HG03139 (cell line): ENCODE measurements around the gene KNDC1.
"Not testable (repeated sequence)": the region's sequence is repeated elsewhere in the genome, so short reads cannot be mapped to it uniquely, and the experiment has no call there.

Experiments
- ATAC-seq: cut with Tn5 transposase; IDR thresholded peaks from one replicate; pipeline ENCODE4 v1.9.1; 2021; ENCODE audit not compliant: unreplicated experiment

KNDC1 gene, protein sequence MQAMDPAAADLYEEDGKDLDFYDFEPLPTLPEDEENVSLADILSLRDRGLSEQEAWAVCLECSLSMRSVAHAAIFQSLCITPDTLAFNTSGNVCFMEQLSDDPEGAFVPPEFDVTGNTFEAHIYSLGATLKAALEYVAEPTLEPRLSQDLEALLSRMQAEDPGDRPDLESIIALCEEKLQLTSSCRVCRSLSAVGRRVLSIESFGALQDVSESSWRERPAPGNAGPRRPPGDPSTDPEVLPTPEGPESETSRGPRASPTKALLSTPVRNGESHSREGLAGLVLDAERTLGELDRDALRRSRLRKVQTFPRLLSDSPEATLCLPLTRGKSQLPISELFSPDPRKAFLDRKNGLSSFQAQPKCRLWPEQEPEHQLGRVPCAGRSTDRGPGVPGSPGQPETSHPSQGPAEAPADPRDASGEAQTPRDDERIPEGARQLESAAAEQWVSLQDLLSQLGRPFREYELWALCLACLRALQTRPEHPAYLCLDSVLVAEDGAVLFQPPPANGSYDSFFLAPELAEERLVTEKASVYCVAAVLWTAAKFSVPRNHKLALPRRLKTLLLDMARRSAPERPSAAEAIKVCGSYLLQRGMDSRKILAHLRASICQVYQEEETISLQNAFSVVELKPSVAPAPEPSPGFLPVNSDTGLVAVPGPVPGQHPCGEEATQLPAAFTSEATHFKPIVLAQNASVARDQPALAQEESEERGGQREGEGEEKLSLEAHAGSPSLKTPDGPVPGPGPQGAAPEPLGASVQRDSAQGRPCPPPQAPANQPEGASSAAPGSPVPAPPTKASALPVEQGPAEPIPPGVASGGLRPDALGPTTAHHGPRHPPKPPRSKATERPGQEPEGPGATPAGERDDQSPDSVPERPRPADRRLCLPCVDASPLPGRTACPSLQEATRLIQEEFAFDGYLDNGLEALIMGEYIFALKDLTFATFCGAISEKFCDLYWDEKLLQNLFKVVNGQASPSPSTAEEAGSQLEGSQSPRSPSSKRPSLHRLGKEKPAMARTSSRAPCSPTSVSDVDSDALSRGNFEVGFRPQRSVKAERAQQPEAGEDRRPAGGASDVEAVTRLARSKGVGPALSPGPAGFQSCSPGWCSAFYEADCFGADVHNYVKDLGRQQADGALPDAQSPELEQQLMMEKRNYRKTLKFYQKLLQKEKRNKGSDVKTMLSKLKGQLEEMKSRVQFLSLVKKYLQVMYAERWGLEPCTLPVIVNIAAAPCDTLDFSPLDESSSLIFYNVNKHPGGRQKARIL (N-terminal part only)

GRCh38 chr10:133159950-133160825 lies at the start of gene KNDC1:
Gene KNDC1 (plus strand): TSS chr10:133160219. CDS start chr10:133160468, 249 bp downstream.
- no peak for ATAC-seq

DNA sequence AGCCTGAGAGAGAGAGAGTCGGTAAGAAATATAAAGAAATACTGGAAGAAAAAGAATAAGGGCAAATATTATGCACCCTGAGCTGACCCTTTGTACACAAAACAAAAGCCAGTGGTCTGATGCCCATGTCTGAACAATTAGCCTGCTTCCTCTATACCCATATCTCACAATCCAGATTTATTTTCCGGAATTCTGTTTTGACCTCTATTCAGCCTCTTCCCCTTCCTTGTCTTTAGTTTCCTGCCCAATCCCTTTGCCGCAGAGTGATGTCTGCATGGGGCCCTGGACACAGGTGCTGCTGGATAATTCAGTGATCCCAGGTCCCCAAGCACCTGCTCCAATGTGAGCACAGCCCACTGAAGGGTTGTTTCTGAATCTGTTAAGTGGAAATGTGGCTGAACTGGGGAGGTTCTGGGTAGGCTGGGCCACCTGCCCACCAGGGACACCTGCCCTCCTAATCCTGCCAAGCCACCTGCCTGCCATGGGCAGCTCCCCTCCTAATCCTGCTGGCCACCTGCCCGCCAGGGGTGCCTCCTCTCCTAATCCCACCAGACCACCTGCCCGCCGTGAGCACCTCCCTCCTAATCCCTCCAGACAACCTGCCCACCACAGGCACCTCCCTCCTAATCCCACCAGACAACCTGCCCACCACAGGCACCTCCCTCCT lies 49.3 kb upstream of the KNDC1 start:
- ATAC-seq = no peak

DNA sequence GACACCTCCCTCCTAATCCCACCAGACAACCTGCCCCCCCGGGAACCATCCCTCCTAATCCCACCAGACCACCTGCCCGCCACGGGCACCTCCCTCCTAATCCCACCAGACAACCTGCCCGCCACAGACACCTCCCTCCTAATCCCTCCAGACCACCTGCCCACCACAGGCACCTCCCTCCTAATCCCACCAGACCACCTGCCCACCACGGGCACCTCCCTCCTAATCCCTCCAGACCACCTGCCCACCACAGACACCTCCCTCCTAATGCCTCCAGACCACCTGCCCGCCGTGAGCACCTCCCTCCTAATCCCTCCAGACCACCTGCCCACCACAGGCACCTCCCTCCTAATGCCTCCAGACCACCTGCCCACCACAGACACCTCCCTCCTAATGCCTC lies 48.4 kb upstream of the KNDC1 start:
- ATAC-seq = not testable (repeated sequence)

DNA sequence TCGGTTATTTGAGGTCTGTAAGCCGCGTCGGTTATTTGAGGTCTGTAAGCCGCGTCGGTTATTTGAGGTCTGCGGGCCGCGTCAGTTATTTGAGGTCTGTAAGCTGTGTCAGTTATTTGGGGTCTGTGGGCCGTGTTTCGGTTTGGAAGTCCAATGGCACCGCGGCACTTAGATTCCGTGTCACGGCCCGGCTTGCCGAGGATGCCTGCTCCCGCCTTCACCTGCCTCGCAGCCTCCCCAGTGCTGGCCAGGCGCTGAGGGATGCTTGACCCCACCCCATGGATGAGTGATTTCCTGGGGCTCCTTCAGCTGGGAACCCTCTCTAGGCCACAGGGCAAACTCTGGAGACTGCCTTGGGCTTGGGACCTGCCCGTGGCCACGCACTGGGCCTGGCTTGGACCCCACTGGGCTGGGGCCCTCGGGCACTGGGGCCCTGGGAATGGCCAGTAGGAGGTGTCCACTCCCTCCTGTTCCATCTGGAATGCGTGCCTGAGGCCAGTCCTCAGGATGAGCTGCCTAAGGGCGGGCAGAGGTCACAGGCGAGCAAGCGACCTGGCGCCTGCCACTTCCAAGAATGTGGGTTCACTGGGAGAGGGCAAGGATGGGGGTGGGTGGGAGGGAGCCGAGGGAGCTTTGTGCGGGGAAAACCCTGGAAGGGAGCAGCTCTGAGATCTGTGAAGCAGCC lies 46.7 kb upstream of the KNDC1 start:
- no peak for ATAC-seq

DNA sequence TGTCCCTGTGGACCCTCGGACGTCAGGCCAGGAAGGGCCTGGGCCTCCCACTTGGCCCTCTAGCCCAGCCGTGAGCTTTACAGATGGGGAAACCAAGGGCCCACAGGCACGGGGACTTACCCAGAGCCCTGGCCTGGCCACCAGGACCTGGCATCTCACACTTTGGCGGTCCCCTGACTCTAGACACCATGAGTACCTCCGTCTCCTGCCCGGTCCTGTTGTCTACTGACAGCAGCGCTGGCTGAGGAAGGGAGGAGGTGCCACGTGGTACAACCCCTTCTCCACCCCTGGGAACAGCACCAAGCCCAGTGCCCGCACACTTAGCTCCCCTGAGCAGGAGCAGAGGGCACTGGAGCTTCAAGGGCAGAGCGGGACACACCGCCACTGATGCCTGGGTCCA lies 46.2 kb upstream of the KNDC1 start:
- no peak for ATAC-seq

DNA sequence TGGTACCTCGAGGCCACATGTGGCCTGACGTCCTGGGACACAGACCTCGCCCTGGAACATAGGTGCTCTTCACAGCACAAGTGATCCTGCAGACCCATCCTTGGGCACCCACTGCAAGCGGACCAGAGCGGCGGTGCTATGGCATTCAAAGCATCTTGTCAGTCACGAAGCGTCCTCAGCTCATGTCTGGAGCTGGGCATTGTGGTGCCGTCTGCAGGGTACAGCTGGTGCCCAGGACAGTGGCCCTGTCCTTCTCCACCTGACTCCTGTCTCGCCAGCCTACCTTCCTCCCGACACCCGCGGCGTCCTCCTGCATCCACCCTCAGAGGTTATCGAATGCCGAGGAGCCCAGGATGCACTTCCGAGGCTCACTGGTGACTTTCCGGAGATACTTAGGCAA lies 45.8 kb upstream of the KNDC1 start:
- ATAC-seq = no peak

DNA sequence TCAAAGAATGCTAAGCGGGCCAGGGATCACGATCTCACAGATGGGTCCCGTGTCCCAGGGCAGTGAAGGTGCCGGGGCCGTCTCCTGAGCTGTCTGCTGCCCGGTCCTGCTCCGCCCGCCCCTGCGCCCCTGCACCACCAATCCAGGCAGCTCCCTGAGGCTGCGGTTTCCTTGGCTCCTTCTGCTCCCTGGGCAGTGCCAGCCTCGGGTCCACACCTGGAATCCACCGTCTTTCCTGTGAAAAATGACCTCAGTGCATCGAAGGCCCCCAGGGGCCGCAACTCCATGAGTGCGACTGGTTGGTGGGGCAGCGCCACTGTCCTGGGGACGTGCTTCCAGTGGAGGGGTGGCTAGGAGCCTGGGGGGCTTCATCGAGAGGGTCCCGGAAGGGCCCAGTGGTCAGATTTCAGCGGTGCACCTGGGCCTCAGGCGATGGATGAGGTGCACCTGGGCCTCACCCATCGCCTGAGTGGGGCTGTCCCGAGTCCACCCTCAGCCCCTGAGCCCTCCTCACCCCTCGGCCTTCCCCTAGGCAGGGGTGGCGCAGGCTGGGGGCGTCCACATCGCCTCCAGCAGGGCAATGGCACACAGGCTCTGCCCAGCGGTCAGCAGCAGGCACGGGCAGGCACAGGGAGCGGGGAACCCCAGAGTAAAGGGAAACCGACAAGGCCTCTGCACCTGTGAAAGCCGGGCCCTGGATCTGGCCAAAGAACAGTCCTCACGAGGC lies 45.1 kb upstream of the KNDC1 start:
- ATAC-seq = no peak

DNA sequence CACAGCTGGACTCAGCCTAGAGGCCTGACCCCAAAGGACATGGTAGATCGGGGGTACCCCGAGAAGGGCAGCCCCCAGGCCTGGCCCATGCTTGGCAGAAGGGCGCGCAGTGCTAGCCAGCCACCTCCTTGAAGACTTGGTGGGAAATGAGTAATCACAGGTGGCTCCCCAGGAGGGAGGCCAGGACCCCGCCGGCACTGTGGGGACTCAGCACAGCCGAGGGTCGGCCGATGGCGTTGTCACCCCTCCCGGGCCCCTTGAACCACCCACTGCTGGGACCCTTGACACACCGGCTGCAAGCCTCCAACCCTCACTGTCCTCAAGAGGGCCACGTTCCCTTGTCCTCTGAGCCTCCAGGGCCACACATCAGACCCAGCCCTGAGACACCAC lies 44.6 kb upstream of the KNDC1 start:
- ATAC-seq = no peak

DNA sequence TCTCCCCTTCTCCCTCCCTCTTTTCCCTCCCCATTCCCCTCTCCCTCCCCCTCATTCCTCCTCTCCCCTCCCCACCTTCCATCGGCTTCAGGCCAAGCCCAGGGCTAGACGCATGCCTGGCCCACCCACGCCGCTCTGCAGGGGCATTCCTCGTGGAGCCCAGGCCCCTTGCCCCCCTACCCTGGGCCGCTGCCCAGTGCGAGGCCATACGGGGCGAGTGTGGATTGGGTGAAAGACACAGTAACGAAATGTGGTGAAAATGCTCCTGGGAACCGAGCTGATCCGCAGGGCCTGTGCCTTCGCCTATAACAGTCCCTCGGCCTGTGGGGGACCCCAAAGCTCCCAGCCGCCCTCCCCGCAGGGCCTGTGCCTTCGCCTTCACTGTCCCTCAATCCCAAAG lies 44.0 kb upstream of the KNDC1 start:
- ATAC-seq = no peak

DNA sequence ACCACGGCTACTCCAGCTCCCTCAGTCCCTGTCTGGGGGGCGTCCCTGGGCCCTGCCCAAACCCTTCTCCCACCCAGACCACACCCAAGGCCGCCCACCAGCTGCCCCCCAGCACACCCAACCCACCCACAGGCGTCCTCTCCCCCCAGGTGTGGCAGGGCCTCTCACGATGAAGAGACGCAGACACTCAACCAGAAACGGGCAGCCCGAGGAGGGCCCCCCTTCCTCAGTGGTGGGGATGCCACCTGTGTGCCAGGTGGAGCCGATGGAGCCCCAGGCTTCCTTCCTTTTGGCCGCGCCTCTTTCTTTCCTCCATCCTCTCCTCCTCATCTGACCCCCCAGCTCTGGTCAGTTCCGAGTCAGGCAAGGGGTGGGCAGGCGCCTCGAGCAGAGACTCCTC lies 43.6 kb upstream of the KNDC1 start:
- no peak for ATAC-seq

DNA sequence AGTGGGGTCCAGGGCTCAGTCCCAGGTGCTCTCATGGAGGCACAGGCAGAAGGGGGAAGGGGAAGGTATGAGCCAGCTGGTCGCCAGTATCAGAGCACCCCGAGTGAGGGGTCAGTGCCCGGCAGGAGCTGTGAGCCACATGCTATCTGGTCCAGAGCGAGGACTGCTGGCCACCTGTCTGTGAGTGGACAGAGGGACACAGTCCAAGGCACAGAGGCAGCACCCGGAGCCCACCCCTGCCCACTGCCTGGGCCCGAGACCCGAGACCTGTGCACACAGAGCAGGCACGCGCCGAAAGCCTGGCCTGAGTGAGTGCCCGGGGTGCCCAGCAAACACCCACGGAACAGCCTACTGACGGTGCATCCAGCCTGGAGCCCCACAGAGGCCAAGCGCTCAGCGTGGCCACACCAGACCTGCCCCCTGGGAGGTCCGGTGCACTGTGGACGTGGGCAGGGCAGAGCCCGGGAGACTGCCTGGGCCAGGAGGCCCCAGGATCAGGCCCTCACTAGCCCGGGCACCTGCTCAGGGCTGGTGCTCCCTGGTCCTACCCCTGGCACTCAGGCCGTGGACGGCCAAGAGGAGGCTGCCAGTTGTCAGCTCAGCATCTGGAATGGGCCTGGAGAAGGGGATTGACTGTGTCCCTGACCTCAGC lies 42.9 kb upstream of the KNDC1 start:
- ATAC-seq = no peak

GRCh38 chr10:133117688-133118071 lies 42.3 kb upstream of the KNDC1 start:
- no peak for ATAC-seq

DNA sequence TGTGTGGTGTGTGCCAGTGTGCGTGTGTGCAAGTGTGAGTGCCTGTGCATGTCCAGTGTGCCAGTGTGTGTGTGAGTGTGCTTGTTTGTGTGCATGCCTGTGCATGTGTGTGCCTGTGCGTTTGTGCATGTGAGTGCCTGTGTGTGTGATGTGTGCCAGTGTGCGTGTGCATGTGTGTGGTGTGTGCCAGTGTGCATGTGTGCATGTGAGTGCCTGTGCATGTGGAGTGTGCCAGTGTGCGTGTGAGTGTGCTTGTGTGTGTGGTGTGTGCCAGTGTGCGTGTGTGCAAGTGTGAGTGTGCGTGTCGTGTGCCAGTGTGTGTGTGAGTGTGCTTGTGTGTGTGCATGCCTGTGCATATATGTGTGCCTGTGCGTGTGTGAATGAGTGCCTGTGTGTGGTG lies 38.5 kb upstream of the KNDC1 start:
- ATAC-seq = no peak

DNA sequence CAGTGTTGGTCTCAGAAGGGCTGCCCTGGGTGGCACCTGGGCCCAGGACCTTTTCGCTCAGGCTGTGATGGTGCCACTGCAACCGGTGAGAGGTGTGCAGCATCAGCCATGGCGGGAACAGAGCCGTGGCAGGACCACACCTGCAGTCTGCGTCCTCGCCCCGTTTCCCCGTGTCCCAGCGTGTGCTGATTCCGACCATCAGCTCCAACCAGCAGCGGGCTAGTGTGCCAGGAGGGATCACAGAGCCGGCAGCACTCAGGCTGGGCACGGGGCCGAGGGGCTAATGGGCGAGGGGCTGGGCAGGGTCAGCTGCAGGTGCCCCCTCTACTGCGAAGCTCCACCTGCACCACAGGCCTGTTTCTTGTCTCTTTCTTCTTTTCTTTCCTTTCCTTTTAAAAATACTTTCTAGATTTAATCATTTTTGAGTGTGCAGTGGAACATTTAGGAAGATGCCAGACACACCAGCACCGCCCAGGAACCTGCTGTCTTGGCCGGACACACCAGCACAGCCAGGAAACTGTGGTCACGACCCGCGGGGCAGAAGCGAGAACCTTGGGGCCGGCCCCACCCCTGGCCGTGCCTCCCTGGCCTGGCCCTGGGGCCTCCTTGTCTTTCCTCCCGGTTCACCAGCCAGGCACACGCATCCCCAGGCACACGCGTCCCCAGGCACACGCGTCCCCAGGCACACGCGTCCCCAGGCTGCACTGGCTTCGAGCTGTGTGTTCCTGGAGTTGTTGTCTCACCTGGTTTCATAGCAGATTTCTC lies 37.7 kb upstream of the KNDC1 start:
- no peak for ATAC-seq

DNA sequence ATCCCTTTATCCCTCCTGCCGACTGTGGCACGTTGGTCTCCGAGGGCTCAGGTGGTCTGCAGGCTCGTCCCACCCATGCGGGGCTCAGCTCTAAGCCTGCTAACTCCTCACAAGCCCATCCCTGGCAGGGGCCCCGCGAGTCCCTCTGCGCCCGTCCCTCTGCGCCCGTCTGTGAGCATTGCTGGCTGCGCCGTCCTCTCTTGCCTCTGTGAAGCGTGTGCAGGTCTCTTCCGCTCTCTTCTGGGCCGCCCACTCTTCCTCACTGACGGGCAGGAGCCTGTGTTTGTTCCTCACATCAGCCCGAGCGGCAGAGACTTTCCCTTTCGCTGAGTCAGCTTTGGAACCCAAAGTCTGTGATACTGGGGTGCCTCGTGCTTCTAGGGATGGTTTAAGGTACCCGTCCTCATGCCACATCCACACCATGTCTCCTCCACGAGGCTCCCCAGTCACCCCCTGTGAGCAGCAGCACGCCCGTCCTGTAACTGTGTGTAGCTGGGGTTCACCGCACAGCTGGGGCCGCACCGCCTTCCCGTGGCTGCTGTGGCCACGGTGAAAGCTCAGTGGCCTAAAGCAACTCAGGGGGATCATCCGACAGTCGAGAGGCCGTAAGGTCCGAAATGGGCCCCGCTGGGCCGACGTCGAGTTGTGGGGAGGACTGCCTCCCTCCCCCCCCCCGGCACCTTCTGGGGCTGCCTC lies 36.8 kb upstream of the KNDC1 start:
- ATAC-seq = no peak

DNA sequence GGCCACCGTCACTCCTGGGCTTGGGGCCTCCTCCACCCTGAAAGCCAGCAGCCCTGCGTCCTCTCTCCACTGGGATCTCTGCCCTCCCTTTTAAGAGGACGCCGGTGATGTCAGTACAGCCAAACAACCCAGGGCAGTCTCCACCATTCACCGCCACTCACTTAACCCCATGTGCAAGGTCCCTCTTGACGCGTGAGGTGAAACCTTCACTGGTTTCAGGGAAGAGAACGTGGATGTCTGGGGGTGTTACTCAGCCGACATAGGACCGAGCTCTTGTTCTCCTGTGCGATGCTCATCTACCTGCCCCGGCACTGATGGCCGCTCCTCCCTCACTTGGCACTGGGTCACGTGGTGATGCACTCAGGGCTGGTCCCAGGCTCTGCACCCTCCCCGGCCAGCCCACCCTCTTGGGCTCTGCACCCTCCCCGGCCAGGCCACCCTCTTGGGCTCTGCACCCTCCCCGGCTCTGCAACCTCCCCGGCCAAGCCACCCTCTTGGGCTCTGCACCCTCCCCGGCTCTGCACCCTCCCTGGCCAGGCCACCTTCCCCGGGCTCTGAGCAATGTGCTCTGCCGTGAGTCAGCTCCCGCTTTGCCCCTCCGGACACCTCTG lies 36.2 kb upstream of the KNDC1 start:
- no peak for ATAC-seq
